Ectodermal cell (in vitro differentiated cells): ENCODE measurements around the gene RFC5. TPM values are rescaled to one million over a fixed set of nuclear protein-coding genes. Genes with fewer than 3 reads are reported as not detected.
A peak's percentile ranks its signal among the peaks of the same experiment; 100 is the strongest.

Experiments
- H3K27ac ChIP-seq: 2 replicates; pipeline ENCODE4 v1.7.0; 2013; ENCODE audit warnings: mild to moderate bottlenecking, low read depth, low read length; ENCODE audit not compliant: insufficient read depth, poor library complexity, severe bottlenecking
- H3K27me3 ChIP-seq: 2 replicates; pipeline ENCODE4 v1.7.0; 2013; ENCODE audit warnings: mild to moderate bottlenecking, low read length; ENCODE audit not compliant: insufficient read depth, control insufficient read depth, poor library complexity, severe bottlenecking
- H3K36me3 ChIP-seq: one replicate; pipeline ENCODE4 v1.7.0; 2013; ENCODE audit warnings: low read length; ENCODE audit not compliant: control insufficient read depth, insufficient read depth
- H3K4me1 ChIP-seq: one replicate; pipeline ENCODE4 v1.7.0; 2013; ENCODE audit warnings: low read length; ENCODE audit not compliant: control insufficient read depth, insufficient read depth
- H3K4me3 ChIP-seq: 2 replicates; pipeline ENCODE4 v1.7.0; 2013; ENCODE audit warnings: low read depth, low read length, control low read depth; ENCODE audit not compliant: insufficient read depth
- H3K9me3 ChIP-seq: 2 replicates; pipeline ENCODE4 v1.7.0; 2013; ENCODE audit warnings: mild to moderate bottlenecking, low read length, moderate library complexity; ENCODE audit not compliant: control insufficient read depth
- WGBS, 2 experiments: methylation state at CpG; one replicate each; pipeline ENCODE4 v1.1.7; 2013; ENCODE audit warnings: missing lambda C conversion rate in 2 of 2; 5-methylcytosine and 5-hydroxymethylcytosine counted together
- polyA plus RNA-seq, 4 experiments: library from polyadenylated mRNA; stranded (reverse); fragments of 50-300 nt; gene quantifications; one replicate each; pipeline ENCODE4 v1.2.3, GENCODE V29; 2013

Gene RFC5
- polyA plus RNA-seq (2013, experiment 1 of 4), result 61.9 TPM
- 60.9 TPM for polyA plus RNA-seq (2013, experiment 2 of 4)
- 46.1 TPM for polyA plus RNA-seq (2013, experiment 3 of 4)
- 49.2 TPM for polyA plus RNA-seq (2013, experiment 4 of 4)

DNA sequence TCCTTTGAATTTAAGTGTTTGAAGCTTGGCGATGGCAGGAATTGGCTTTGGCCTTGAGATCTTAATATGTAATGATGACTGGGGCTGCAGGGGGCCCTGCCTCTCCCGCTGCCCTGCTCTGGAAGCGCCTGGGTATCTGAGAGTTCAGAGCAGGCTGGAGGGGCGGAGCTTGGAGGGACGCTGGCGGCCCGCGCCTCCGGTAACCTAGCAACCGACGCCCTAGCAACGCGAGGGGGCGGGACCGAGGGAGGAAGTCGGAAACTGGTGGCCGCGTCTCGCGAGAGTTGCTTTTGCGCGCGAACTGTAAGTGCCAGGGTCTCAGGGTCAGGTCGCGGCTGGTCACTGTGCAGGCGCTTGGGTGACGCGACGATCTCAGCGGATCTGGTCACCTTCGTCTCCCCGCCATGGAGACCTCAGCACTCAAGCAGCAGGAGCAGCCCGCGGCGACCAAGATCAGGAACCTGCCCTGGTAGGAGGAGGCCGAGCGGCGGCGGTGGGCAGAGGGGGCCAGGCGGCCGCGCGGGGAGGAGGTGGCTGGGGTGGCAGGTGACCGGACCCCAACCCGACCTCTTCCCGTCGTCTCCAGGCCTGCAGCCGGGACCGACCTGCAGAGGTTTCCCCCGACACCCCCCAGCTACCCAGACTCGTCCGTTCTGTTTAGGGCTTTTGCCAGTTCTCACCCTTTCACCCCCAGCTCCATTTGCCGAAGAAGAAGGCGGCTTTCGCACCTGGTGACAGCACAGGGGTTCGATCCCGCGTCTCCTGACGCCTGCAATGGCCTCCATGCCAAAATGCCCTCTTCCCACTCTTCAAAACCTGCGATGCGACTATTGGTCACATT is at the start of gene RFC5:
RFC5 (plus strand) TSS at position 280 of the 841 bp plus-strand sequence; CDS start at position 405, 125 bp downstream.
- WGBS, 2 experiments, result 0% methylated on average over 61 of the region's 61 CpGs
- Histone ChIP-seq H3K36me3 (peaks cover 28% of the 10 kb centered on the region), H3K4me1 (peaks cover 7% of the 10 kb centered on the region), H3K9me3 (no peaks in the 10 kb centered on the region), H3K27me3 (no peaks in the 10 kb centered on the region), H3K4me3 (peak within 1 kb of the TSS; percentile 91), H3K27ac (peak within 1 kb of the TSS; percentile 4)

DNA sequence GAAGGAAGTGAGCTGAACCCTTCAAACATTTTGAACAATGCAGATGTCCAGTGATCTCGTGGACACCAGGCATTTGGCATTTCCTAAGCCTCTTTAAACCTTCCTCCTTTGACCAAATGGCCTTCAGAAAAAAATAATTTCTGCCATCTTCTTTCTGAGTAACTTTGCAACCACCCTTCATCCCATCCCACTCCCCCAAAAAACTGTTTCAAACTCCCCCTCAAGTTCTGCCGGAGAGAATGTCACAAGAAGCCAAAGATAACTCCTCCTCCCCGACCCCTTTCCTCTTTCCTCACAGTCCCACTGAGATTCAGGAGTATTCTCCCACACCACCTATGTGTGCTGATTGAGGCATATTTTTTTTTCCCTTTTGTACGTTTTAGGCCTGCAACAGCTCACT is 49.5 kb upstream of the RFC5 start:
- WGBS, 2 experiments, result 71 to 74% methylated on average over 3 to 4 of the region's 4 CpGs
- no peaks in the 10 kb centered on the region for H3K36me3 ChIP-seq
- H3K4me1 ChIP-seq, result peaks cover 6% of the 10 kb centered on the region
- H3K4me3 ChIP-seq, result no peak overlapping the region
- peaks cover 43% of the 10 kb centered on the region for H3K27me3 ChIP-seq
- no peaks in the 10 kb centered on the region for H3K9me3 ChIP-seq
- no peak overlapping the region for H3K27ac ChIP-seq

DNA sequence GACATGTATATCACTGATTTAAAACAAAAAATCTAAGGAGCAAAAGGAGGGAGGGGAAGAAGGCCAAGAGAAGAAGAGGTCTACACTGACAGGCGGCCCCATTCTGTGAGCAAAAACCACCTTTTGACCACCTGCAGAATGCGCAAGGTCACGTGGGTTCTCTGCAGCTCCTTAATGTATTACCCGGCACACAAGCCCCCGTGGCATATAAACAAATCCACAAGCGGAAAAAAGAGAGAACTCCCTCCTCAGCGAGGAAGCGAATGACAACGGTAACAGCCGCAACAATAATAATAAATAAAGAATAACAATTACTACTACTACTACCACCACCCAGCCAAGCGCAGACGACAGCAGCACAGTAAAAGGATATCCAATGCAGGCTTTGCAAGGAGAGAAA is 49.0 kb upstream of the RFC5 start:
- Histone ChIP-seq H3K4me1 (peaks cover 6% of the 10 kb centered on the region), H3K9me3 (no peaks in the 10 kb centered on the region), H3K27me3 (peaks cover 43% of the 10 kb centered on the region), H3K4me3 (peak overlapping the region; percentile 73), H3K27ac (no peak overlapping the region), H3K36me3 (no peaks in the 10 kb centered on the region)
- 27 to 35% methylated on average over 10 to 12 of the region's 12 CpGs for WGBS, 2 experiments

DNA sequence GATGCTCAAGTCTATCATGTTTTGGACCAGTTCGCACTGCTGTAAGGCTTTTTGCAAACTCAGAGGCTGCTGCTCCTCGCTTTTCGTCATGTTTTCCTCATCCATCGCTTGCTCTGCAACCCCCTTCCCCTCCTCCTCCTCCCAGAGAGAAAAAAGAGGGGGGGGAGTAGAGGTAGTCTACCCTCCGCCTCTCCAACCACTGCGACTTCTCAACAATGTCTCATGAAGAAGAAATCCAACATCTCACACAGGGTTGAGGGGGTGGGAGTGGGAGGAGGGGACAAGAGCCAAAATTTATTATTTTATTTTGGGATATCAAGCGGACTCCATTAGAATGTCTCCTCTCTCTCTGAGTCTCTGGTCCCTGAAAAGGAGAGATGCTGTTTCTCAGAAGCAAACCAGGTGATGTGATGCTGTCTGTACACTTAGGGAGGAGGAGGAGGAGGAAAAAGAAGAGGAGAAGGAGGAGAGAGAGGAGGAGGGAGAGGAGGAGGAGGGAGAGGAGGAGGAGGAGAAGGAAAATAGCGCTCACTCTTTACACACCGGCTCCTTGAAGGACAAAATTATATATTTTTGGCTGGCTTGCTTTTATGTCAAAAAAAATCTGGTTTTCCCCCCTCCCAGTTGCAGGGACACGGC is 48.2 kb upstream of the RFC5 start:
- Histone ChIP-seq H3K4me1 (peaks cover 6% of the 10 kb centered on the region), H3K9me3 (no peaks in the 10 kb centered on the region), H3K36me3 (no peaks in the 10 kb centered on the region), H3K4me3 (peak overlapping the region; percentile 73), H3K27me3 (peaks cover 43% of the 10 kb centered on the region), H3K27ac (no peak overlapping the region)
- 3% methylated on average over 6 to 8 of the region's 10 CpGs for WGBS, 2 experiments

DNA sequence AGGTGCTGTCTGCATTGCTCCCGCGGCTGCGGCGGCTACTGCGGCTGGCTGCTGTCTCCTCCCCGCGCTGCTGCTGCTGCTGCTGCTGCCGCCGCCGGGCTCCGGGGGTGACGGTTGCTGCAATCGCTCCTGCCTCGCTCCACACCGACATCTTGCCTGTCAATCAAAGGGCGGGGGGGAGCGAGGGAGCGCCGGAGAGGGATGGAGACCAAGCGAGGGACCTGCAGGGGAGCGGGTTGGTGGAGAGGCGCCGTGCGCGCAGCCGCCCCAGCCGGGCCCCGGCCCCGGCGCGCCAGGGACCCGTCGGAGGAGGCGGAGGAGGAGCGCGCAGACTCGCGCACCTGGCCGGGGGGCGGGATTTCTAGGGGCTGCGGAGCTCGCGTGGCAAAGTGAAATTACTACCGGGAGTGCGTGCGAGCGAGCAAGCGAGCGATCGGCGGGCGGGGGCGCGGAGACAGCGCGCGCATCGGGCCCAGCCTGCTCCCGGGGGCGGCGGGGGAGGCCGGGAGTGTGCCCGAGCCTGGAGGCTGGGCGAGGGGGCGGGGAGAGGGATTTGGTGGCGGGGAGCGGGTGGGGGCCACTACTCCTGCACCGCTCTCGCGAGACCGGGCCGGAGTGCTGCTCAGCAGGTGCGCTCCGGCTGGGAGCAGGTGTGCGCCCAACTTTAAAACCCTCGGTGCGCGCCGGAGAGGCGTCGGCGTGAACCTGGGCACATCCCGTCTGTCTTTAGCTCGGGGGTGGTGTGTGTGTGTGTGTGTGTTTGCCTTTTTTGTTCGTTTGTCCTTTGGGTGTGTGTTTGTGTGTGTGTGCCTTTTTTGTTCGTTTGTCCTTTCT is 47.5 kb upstream of the RFC5 start, which contains the start of gene KSR2:
KSR2 (minus strand) TSS at position 165 of the 834 bp plus-strand sequence. CDS start 735 bp downstream, outside the sequence.
- Histone ChIP-seq H3K36me3 (no peaks in the 10 kb centered on the region), H3K4me3 (peak within 1 kb of the TSS; percentile 73), H3K27ac (no peak within 1 kb of the TSS), H3K9me3 (no peaks in the 10 kb centered on the region), H3K27me3 (peaks cover 43% of the 10 kb centered on the region), H3K4me1 (peaks cover 6% of the 10 kb centered on the region)
- WGBS, 2 experiments, result 0 to 1% methylated on average over 85 to 86 of the region's 86 CpGs

- no peak overlapping the region for H3K27ac ChIP-seq
- no peaks in the 10 kb centered on the region for H3K36me3 ChIP-seq
- no peaks in the 10 kb centered on the region for H3K9me3 ChIP-seq
- no peak overlapping the region for H3K4me3 ChIP-seq
- peaks cover 6% of the 10 kb centered on the region for H3K4me1 ChIP-seq
- H3K27me3 ChIP-seq, result peaks cover 43% of the 10 kb centered on the region
- WGBS, 2 experiments, result 91 to 93% methylated on average over 4 of the region's 4 CpGs
Measured at GRCh38 chr12:117970334-117970733, 46.2 kb upstream of the RFC5 start.

GRCh38 chr12:117972301-117972700 is 44.2 kb upstream of the RFC5 start:
- Histone ChIP-seq H3K4me1 (peaks cover 1% of the 10 kb centered on the region), H3K4me3 (no peak overlapping the region), H3K36me3 (no peaks in the 10 kb centered on the region), H3K9me3 (no peaks in the 10 kb centered on the region), H3K27ac (no peak overlapping the region), H3K27me3 (peaks cover 29% of the 10 kb centered on the region)
- 91 to 92% methylated on average over 2 of the region's 2 CpGs for WGBS, 2 experiments

- H3K9me3 ChIP-seq, result no peaks in the 10 kb centered on the region
- H3K4me1 ChIP-seq, result no peaks in the 10 kb centered on the region
- peaks cover 3% of the 10 kb centered on the region for H3K27me3 ChIP-seq
- H3K27ac ChIP-seq, result no peak overlapping the region
- 88 to 97% methylated on average over 3 of the region's 3 CpGs for WGBS, 2 experiments
- no peak overlapping the region for H3K4me3 ChIP-seq
- no peaks in the 10 kb centered on the region for H3K36me3 ChIP-seq
Measured at GRCh38 chr12:117975006-117975405, 41.5 kb upstream of the RFC5 start.

DNA sequence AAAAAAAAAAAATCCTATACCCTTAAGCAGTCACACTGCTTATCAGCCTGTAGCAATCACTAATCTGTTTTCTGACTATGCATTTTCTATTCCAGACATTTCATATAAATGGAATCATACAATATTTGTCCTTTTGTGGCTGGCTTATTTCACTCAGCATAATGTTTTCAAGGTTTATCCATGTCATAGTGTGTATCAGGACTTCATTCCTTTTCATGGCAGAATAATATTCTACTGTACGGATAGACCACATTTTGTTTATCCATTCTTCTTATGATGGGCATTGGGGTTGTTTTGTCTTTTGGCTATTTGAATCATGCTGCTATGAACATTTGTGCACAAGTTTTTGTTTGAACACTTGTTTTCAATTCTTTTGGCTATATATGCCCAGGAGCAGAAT is 39.1 kb upstream of the RFC5 start:
- no peaks in the 10 kb centered on the region for H3K36me3 ChIP-seq
- no peaks in the 10 kb centered on the region for H3K9me3 ChIP-seq
- H3K27ac ChIP-seq, result no peak overlapping the region
- H3K4me1 ChIP-seq, result no peaks in the 10 kb centered on the region
- H3K4me3 ChIP-seq, result no peak overlapping the region
- WGBS, 2 experiments, result 100% methylated on average over 1 of the region's 1 CpG
- no peaks in the 10 kb centered on the region for H3K27me3 ChIP-seq
